COLO829 (cell line): ENCODE measurements around the gene TBC1D8B.
A peak's percentile ranks its signal among the peaks of the same experiment; 100 is the strongest.
"Not testable (repeated sequence)": the region's sequence is repeated elsewhere in the genome, so short reads cannot be mapped to it uniquely, and the experiment has no call there.

Source experiments
- DNase-seq: peaks from one replicate; pipeline ENCODE4 v3.0.0; 2012; ENCODE audit warnings: low spot score

The TBC1D8B gene

DNA sequence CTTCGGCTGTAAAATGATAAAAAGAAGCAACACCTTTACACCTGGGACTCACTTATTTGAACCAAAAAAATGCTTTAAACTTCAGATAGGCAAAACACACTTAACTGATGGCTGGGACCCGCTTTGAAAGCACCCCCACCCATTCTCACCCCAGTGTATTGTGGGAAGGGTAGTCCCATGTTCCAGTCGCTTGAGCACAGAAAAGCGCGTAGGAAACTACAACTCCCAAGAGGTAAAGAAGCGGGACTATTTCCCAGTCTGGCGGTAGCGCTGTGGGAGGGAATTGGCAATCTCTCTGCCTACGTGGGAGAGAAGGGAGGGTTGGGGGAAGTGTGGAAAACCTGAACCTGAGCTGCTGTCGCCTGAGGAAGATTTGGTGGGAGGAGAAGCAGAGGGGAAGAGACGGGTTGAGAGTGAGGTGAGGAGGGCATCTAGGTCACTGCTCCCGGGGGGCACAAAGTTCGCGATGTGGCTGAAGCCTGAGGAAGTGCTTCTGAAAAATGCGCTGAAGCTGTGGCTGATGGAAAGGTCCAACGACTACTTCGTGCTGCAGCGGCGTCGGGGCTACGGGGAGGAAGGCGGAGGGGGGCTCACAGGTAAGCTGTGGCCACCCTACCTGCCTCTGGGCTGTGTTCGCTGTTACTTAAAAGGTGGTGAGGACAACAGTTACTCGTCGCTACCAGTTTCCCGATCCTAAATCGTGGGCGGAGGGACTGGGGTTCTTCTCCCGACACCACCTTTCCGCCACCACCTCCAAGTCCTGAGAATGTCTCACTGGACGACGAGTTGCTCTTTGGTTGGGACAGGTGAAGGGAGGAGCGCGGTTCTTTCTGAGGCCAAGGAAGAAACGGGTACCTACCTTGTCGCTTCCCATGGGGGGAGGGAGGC lies at the start of gene TBC1D8B:
Gene TBC1D8B, plus strand, starts transcription at position 286 of the 888 bp plus-strand sequence. Its CDS starts 181 bp downstream, at position 467.
- peak; percentile 79 for DNase-seq

GRCh38 chrX:106769288-106769687 lies 33.2 kb upstream of the TBC1D8B start:
- not testable (repeated sequence) for DNase-seq

DNA sequence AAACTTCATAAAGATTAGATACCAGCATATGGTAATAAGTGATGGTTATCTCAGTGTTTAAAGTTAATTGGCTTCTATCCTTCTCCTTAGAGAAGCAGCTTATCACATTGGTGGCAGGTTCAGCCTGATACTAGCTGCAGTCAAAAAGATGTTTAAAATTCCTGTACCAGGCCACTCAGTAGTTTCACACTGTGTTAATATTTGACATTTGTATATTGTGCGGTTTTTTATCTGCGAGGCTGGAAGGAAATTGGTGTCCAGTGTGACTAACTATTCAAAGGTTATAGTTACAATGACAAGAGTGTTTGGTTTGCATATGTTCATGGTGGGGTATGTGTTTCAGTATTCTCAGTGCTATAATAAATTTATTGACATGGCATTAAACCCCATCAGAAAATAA lies 27.5 kb upstream of the TBC1D8B start:
- DNase-seq = no peak

DNA sequence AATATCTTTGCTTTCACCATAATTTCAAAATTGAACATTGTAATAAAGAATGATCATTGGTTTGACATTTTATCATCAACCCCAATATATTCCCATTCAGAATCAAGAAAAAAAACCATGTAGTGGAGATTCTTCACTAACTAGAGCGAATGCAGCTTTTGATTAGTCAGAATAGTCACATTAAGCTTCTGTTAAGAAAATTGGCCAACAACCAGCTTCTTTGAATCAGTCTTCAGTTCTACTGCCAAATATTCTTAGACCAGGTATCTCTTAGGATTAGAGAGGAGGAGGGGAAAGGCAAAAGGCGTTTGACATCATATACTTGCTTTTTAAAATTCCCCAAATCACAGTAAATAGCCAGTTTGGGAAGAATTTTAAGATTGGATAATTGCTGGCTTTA lies 22.2 kb upstream of the TBC1D8B start:
- no peak for DNase-seq

- no peak for DNase-seq
These were observed 21.7 kb upstream of the TBC1D8B start for GRCh38 chrX:106780664-106781377.

DNA sequence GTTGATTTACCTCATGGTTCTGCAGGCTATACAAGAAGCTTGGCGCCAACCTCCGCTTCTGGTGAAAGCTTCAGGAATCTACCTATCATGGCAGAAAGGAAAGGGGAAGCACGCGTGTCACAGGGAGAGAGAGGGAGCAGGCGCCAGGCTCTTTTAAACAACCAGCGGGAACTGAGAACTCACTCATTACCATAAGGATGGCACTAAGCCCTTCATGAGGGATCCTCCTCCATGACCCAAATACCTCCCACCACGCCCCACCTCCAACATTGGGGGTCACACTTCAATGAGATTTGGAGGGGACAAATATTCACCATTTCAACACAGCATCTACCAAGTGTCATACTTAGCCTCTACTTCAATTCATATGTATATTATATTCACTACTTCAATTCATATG lies 18.8 kb upstream of the TBC1D8B start:
- DNase-seq = no peak

DNA sequence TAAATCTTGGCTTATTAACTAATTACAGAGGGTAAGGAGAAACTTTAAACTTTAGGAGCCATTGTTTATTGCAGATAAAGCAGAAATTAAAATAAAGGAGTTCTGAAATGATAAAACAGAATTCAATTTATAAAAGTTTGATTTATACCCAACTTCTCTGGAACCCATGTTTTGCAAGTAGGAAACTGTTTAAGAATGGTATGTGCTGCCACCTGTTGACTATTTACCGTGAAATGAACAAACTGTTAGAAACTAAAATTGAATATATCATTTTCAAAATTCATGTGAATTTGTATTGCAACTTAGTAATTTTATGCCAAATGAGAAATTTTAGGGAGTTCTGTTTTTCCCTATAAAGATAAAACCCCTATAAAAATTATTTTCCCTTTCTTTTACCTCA lies 11.0 kb upstream of the TBC1D8B start:
- no peak for DNase-seq

GRCh38 chrX:106802063-106802387 lies 448 bp upstream of the TBC1D8B start:
- DNase-seq = no peak

- DNase-seq = no peak
These were observed 8.8 kb downstream of the TBC1D8B start for GRCh38 chrX:106811131-106811910.

DNA sequence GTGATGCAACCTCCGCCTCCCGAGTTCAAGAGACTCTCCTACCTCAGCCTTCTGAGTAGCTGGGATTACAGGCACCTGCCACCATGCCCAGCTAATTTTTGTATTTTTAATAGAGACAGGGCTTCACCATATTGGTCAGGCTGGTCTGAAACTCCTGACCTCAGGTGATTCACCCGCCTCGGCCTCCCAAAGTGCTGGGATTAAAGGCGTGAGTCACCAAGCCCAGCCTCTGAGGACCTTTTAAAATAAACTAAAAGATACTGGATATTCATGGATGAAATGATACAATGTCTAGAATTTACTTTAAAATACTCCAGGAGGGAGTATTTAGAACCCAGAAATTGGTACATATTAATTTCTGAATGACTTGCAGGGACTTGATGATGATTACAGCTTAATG lies 10.5 kb downstream of the TBC1D8B start:
- DNase-seq = not testable (repeated sequence)

DNA sequence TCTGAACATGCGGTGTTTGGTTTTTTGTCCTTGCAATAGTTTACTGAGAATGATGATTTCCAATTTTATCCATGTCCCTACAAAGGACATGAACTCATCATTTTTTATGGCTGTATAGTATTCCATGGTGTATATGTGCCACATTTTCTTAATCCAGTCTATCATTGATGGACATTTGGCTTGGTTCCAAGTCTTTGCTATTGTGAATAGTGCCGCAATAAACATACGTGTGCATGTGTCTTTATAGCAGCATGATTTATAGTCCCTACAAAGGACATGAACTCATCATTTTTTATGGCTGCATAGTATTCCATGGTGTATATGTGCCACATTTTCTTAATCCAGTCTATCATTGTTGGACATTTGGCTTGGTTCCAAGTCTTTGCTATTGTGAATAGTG lies 11.6 kb downstream of the TBC1D8B start:
- not testable (repeated sequence) for DNase-seq

DNA sequence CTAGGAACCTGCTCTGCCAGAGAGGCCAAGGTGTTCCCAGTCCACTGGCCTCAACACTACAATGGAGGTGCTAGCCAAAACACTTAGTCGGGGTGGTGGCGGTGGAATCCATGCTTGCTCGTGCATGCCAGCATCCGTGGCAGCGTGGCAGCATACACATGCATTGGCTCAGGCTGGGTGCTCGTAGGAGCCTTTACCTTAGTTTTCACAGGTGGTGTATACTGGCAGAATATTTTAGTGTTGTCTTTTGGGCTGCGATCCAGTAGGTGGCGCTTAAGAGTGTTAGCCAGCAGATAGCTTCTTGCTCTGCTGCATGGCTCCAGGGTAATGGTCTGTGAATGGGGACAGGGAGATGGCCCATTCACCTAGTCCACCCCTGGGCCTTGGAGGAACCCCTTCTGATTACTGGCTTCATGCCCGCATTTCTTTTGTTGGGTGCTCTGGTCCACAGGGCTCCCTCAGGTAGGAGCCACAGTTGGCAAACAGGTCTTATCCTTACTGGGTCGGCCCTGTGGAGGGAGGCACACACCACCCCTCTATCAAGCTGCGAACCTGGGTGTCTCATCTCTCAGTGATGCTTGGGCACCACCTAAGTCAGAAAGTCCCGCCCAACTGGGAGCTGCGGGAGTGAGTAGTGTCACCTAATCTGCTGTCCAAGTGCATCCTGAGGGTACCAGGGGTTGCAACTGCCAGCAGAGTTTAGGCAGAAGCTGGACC lies 60.7 kb downstream of the TBC1D8B start:
- DNase-seq = peak; percentile 2

GRCh38 chrX:106863697-106864096 lies 61.2 kb downstream of the TBC1D8B start:
- DNase-seq = no peak

DNA sequence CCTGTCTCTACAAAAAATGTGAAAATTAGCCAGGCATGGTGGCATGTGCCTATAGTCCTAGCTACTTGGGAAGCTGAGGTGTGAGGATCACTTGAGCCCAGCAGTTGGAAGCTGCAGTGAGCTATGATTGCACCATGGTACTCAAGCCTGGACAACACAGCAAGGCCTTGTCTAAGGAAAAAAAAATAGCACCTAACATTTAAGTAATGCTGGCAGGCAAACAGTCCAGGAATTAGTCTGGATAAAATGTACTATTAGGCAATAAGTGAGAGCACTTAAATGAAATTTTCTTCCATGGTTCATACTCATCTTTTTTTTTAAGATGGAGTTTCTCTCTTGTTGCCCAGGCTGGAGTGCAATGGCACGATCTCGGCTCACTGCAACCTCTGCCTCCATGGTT lies 70.3 kb downstream of the TBC1D8B start:
- DNase-seq = not testable (repeated sequence)

- peak; percentile 20 for DNase-seq
These were observed 71.6 kb downstream of the TBC1D8B start for GRCh38 chrX:106874075-106874474.

GRCh38 chrX:106875151-106875550 lies 72.7 kb downstream of the TBC1D8B start:
- DNase-seq = no peak

DNA sequence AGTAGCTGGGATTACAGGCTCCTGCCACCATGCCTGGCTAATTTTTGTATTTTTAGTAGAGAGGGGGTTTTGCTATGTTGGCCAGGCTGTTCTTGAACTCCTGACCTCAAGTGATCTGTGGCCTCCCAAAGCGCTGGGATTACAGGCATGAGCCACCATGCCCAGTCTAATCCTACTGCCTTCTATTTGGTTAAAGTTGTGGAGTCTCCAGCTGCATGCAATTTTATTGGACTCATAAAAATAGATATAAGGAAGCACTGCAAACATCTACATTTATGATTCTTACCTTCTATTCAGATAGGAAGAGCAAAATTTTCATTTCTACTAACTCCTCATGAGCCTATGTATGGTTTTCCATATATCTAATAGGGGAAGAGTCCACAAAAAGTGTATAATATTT lies 87.0 kb downstream of the TBC1D8B start:
- DNase-seq = no peak

GRCh38 chrX:106891762-106892460 lies 89.4 kb downstream of the TBC1D8B start:
- DNase-seq = no peak

- DNase-seq = peak; percentile 39
These were observed 92.0 kb downstream of the TBC1D8B start for GRCh38 chrX:106894392-106894909.

GRCh38 chrX:106894978-106895452 lies 92.5 kb downstream of the TBC1D8B start:
- peak; percentile 57 for DNase-seq

- DNase-seq = no peak
These were observed 94.8 kb downstream of the TBC1D8B start for GRCh38 chrX:106897259-106897658.
